Astrocyte (in vitro differentiated cells and primary cell): Measurements from ENCODE around the gene SETD2. TPM values are rescaled to one million over a fixed set of nuclear protein-coding genes. Genes with fewer than 3 reads are reported as not detected.

ENCODE experiments used
- DNase-seq: peaks from one replicate; pipeline ENCODE4 v3.0.0-alpha.2; 2010; ENCODE audit warnings: low read depth
- FAIRE-seq: peaks from 2 replicates; lab custom pipeline; 2011; peaks lifted over from hg19 to GRCh38; lab: Jason Lieb, UNC
- H2AFZ ChIP-seq: 2 replicates; pipeline ENCODE4 v1.6.0; 2012; ENCODE audit warnings: low read depth, low read length, inconsistent platforms
- H3K27ac ChIP-seq: 2 replicates; pipeline ENCODE4 v1.5.1; 2011; ENCODE audit warnings: low read depth, low read length, inconsistent platforms
- H3K27me3 ChIP-seq: 2 replicates; pipeline ENCODE4 v1.6.0; 2011; ENCODE audit warnings: low read length, inconsistent platforms; ENCODE audit not compliant: insufficient read depth
- H3K36me3 ChIP-seq: 2 replicates; pipeline ENCODE4 v1.5.1; 2011; ENCODE audit warnings: low read length, inconsistent platforms; ENCODE audit not compliant: insufficient read depth
- H3K4me1 ChIP-seq: 2 replicates; pipeline ENCODE4 v1.5.1; 2011; ENCODE audit warnings: low read length, inconsistent platforms; ENCODE audit not compliant: insufficient read depth
- H3K4me2 ChIP-seq: 2 replicates; pipeline ENCODE4 v1.6.0; 2012; ENCODE audit warnings: low read length, inconsistent platforms
- H3K4me3 ChIP-seq: 2 replicates; pipeline ENCODE4 v1.5.1; 2011; ENCODE audit warnings: low read depth, mild to moderate bottlenecking, low read length, inconsistent platforms; ENCODE audit not compliant: insufficient read depth
- H3K79me2 ChIP-seq: 2 replicates; pipeline ENCODE4 v1.6.0; 2012; ENCODE audit warnings: mild to moderate bottlenecking, low read length, inconsistent platforms; ENCODE audit not compliant: insufficient read depth
- H3K9ac ChIP-seq: 2 replicates; pipeline ENCODE4 v1.6.0; 2012; ENCODE audit warnings: mild to moderate bottlenecking, low read length, inconsistent platforms
- H3K9me3 ChIP-seq: 2 replicates; pipeline ENCODE4 v1.5.1; 2012; ENCODE audit warnings: low read depth, mild to moderate bottlenecking, low read length, inconsistent platforms; ENCODE audit not compliant: insufficient read depth
- H4K20me1 ChIP-seq: 2 replicates; pipeline ENCODE4 v1.6.0; 2012; ENCODE audit warnings: low read length, inconsistent platforms; ENCODE audit not compliant: insufficient read depth
- H3K27ac Mint-ChIP-seq: one replicate; pipeline ENCODE4 v1.8.0; 2021; ENCODE audit warnings: mild to moderate bottlenecking, mixed read lengths; ENCODE audit not compliant: unreplicated experiment
- H3K27me3 Mint-ChIP-seq: one replicate; pipeline ENCODE4 v1.8.0; 2021; ENCODE audit warnings: low read depth, mixed read lengths; ENCODE audit not compliant: unreplicated experiment
- H3K36me3 Mint-ChIP-seq: one replicate; pipeline ENCODE4 v1.8.0; 2021; ENCODE audit warnings: low read depth, mixed read lengths; ENCODE audit not compliant: unreplicated experiment
- H3K4me1 Mint-ChIP-seq: one replicate; pipeline ENCODE4 v1.8.0; 2021; ENCODE audit warnings: low read depth, mixed read lengths; ENCODE audit not compliant: unreplicated experiment
- H3K4me3 Mint-ChIP-seq: one replicate; pipeline ENCODE4 v1.8.0; 2021; ENCODE audit warnings: mild to moderate bottlenecking, moderate library complexity, mixed read lengths; ENCODE audit not compliant: unreplicated experiment
- H3K9me3 Mint-ChIP-seq: one replicate; pipeline ENCODE4 v1.8.0; 2021; ENCODE audit warnings: mild to moderate bottlenecking, mixed read lengths; ENCODE audit not compliant: unreplicated experiment
- EZH2 ChIP-seq: IDR thresholded peaks from 2 replicates; pipeline ENCODE4 v1.6.1; 2012; ENCODE audit warnings: mild to moderate bottlenecking, low read length, inconsistent platforms; ENCODE audit not compliant: insufficient read depth
- total RNA-seq: library from RNA; stranded (reverse); gene quantifications from 2 replicates; pipeline ENCODE4 v1.2.1, GENCODE V29; 2021
- TF ChIP-seq, protein P1 (sequence below): IDR thresholded peaks from 2 replicates; pipeline ENCODE4 v1.5.1; 2011; ENCODE audit warnings: low read depth, mild to moderate bottlenecking, inconsistent platforms, low read length, moderate library complexity; ENCODE audit not compliant: insufficient read depth

SETD2 gene
- total RNA-seq, 1 donor from 2014 or later, result 46.5 TPM

DNA sequence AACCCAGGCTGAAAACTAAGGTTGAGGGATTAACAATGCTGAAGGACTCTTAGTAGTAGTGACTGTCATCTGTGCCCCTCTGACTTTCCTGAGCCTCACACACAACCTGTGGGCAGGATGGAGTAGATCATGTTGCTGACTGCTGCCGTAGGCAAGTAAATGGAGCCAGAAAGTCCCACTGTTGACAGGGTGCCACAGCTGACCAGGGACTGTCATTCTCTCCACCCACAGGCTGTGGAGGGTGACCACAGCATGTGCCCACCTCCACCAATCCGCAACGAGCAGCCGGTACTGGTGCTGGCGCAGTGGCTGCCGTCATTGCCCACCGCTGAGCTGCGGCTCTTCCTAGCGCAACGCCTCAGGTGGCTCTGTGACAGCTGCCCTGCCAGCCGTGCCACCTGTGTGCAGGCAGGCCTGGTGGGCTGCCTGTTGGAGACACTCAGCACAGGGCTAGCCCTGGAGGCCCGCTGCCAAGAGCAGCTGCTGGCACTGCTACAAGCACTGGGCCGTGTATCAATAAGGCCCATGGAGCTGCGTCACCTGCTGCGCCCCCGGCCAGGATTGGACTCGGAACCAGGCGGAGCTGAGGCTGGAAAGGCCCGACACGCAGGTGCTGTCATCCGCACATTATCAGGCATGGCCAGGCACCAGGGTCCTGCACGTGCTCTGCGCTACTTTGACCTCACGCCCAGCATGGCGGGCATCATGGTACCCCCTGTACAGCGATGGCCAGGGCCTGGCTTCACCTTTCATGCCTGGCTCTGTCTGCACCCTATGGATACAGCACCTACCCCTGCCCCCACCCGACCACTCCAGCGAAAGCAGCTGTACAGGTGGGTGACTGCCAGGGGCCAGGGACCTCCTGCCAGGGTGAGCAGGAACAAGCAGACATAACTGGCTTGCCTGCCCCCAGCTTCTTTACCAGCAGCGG is 168.8 kb downstream of the SETD2 start:
- Mint-ChIP-seq H3K9me3 (peaks cover 2% of the 10 kb centered on the region), H3K4me1 (peaks cover 2% of the 10 kb centered on the region), H3K36me3 (peaks cover 10% of the 10 kb centered on the region), H3K27ac (no peak overlapping the region), H3K4me3 (no peak overlapping the region), H3K27me3 (peaks cover 8% of the 10 kb centered on the region)
- H3K4me1 ChIP-seq, result no peaks in the 10 kb centered on the region
- no peaks in the 10 kb centered on the region for H3K36me3 ChIP-seq
- DNase-seq (no peak), FAIRE-seq (no peak)
- H3K9ac ChIP-seq, result no peak overlapping the region
- H4K20me1 ChIP-seq, result no peaks in the 10 kb centered on the region
- H3K4me3 ChIP-seq, result no peak overlapping the region
- no peak overlapping the region for H2AFZ ChIP-seq
- no peaks in the 10 kb centered on the region for H3K79me2 ChIP-seq
- TF ChIP-seq EZH2, result no peak
- TF ChIP-seq, protein P1, sequence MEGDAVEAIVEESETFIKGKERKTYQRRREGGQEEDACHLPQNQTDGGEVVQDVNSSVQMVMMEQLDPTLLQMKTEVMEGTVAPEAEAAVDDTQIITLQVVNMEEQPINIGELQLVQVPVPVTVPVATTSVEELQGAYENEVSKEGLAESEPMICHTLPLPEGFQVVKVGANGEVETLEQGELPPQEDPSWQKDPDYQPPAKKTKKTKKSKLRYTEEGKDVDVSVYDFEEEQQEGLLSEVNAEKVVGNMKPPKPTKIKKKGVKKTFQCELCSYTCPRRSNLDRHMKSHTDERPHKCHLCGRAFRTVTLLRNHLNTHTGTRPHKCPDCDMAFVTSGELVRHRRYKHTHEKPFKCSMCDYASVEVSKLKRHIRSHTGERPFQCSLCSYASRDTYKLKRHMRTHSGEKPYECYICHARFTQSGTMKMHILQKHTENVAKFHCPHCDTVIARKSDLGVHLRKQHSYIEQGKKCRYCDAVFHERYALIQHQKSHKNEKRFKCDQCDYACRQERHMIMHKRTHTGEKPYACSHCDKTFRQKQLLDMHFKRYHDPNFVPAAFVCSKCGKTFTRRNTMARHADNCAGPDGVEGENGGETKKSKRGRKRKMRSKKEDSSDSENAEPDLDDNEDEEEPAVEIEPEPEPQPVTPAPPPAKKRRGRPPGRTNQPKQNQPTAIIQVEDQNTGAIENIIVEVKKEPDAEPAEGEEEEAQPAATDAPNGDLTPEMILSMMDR, result no peak
- H3K27me3 ChIP-seq, result no peaks in the 10 kb centered on the region
- no peak overlapping the region for H3K4me2 ChIP-seq
- no peaks in the 10 kb centered on the region for H3K9me3 ChIP-seq
- H3K27ac ChIP-seq, result no peak overlapping the region

DNA sequence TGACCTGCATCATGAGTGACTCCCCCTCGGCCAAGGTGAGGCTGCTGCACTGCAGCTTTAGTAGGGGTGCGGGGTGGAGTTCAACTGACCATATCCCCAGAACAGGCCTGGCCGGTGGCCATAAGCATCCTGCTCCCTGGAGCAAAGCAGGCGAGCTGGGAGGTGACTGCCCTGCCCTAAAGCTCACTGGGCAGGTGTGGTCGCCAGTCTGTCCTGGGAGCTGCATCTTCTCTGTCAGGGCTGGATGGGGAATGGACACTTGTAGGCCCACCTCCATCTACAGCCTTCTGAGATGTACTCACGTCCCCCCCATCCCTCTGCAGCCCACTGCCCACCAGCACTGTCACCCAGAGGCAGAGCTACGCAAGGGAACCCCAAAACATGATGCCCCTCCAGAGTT is 169.9 kb downstream of the SETD2 start:
- Histone ChIP-seq H3K9ac (no peak overlapping the region), H3K4me3 (no peak overlapping the region), H3K36me3 (no peaks in the 10 kb centered on the region), H3K4me2 (no peak overlapping the region), H3K27me3 (no peaks in the 10 kb centered on the region), H3K4me1 (no peaks in the 10 kb centered on the region), H3K79me2 (no peaks in the 10 kb centered on the region), H2AFZ (no peak overlapping the region), H3K9me3 (no peaks in the 10 kb centered on the region), H4K20me1 (no peaks in the 10 kb centered on the region), H3K27ac (no peak overlapping the region)
- FAIRE-seq, result no peak
- Mint-ChIP-seq H3K36me3 (peaks cover 13% of the 10 kb centered on the region), H3K4me3 (no peak overlapping the region), H3K27ac (no peak overlapping the region), H3K27me3 (peaks cover 8% of the 10 kb centered on the region), H3K9me3 (peaks cover 2% of the 10 kb centered on the region), H3K4me1 (peaks cover 2% of the 10 kb centered on the region)
- DNase-seq, result no peak
- TF ChIP-seq, protein P1, result no peak
- no peak for TF ChIP-seq EZH2

- Mint-ChIP-seq H3K9me3 (peaks cover 2% of the 10 kb centered on the region), H3K27ac (no peak overlapping the region), H3K4me1 (peaks cover 2% of the 10 kb centered on the region), H3K4me3 (no peak overlapping the region), H3K36me3 (peaks cover 15% of the 10 kb centered on the region), H3K27me3 (peaks cover 8% of the 10 kb centered on the region)
- Histone ChIP-seq H4K20me1 (no peaks in the 10 kb centered on the region), H3K27me3 (no peaks in the 10 kb centered on the region), H3K36me3 (no peaks in the 10 kb centered on the region), H3K27ac (no peak overlapping the region), H3K9me3 (no peaks in the 10 kb centered on the region), H3K4me3 (no peak overlapping the region), H3K79me2 (no peaks in the 10 kb centered on the region), H2AFZ (no peak overlapping the region), H3K4me1 (no peaks in the 10 kb centered on the region), H3K9ac (no peak overlapping the region), H3K4me2 (no peak overlapping the region)
- FAIRE-seq (no peak), DNase-seq (no peak)
- TF ChIP-seq EZH2, result no peak
- TF ChIP-seq, protein P1, result no peak
Measured at GRCh38 chr3:46993292-46993691, 170.6 kb downstream of the SETD2 start.
